Measurements from ENCODE around the gene CYLC2.

- no peak for TF ChIP-seq CTCF (IDR thresholded peaks at IDR 0.05)
- no peak for TF ChIP-seq EZH2 (IDR thresholded peaks at IDR 0.05)
Observed at GRCh38 chr9:102995033-102995432, at the start of gene CYLC2.

Measured in neural progenitor cell (in vitro differentiated cells).